ENCODE data around the gene KAZALD1.

The KAZALD1 gene

DNA sequence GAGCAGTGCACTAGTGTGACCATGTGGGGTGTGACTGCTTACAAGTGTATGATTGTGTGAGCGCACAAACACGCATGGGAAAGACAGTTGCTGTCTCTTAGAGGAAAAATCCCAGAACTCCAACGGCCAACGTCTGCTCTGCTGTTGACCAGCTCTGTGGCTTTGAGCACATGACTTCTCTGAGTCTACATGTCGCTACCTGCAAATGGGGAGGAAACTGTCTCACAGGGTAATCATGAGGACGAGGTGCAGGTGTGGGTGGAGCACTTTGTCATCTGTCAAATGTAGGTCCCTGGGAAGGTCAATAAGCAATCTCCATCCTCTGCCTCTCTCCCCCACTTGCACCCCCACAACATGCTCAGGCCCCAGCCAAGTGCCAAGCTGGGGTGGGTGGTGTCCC is 38.1 kb downstream of the KAZALD1 start:
- DNase-seq: no peak

DNA sequence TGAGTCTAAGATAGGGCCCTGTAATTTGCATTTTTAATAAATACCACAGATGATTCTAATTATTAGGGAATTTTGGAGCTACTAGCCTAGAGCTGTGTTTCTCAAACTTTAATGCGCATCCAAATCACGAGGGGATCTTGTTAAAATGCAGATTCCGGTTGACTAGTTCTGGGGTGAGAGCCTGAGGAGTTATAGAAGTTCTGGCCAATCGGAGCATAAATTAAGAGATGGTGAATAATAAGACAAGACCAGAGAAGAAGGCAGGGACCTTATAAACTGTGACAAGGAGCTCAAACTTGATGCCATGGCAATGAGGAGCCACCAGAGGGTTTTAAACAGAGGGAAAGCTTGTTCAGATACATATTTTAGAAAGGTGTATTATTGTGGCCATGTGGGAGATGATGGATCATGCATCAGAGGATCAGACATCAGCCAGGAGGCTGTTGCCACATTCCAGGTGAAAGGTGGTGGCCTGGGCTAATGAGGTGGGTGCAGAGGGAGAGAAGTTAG is 39.6 kb downstream of the KAZALD1 start:
- DNase-seq: no peak

- no peak for DNase-seq
Observed at GRCh38 chr10:101103430-101103829, 41.6 kb downstream of the KAZALD1 start.

DNA sequence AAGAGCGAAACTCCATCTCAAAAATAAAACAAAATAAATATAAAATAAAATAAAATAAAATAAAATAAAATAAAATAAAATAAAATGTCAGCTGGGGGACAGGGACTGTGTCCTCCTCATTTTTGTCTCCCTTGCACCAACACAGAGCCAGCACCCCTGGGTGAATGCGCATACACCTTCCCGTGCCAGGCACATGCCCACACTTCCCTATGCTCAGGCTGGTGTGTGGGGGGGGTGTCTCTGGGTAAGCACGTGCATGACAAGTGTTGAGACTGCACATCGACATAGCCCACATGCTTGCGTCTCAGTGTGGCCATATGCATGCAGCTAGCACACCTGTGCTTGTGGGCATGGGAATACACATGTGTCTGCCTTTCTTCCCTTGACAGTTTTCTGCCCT is 44.6 kb downstream of the KAZALD1 start:
- DNase-seq: no peak

DNA sequence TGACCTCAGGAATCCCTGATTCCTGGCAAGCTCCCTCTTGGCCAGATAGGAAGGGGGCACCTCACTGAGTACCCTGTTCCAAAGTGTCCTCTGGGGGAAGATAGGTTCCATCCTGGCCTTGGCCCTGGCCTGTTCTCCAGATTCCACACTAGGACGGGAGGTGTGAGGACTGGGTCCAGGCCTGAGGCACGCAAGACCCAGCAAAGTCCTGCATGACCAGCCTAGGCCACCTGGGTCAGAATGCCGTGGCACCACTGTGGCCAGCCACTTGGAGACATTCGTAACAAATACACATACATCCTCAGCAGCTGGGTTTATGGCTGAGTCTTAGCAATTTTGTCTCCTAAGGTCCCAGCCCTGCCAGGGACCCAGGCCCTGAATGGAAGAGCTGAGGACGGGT is 46.0 kb downstream of the KAZALD1 start:
- no peak for DNase-seq

- no peak for DNase-seq
Observed at GRCh38 chr10:101110856-101111523, 49.2 kb downstream of the KAZALD1 start.

DNA sequence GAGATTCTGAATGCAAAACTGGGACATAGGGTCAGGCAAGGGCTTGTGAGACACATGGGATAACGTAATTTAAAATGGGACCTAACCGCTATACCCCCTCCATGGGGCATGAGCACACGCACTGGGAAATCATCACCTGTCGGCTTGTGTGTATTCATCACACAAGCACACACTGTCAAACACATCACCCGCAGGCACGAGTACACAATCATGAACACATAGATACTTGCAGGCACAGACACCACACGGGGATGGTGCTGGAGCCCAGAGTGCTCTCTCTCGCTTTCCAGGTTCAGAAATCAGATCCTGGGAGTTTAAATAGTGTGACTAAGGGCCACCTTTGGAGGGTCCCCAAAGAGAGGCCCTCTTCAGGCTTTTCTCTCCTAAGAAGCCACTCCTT is 49.8 kb downstream of the KAZALD1 start:
- DNase-seq: no peak

- no peak for DNase-seq
Observed at GRCh38 chr10:101112799-101113594, 51.2 kb downstream of the KAZALD1 start.

GRCh38 chr10:101113890-101114403 is 52.2 kb downstream of the KAZALD1 start:
- no peak for DNase-seq

DNA sequence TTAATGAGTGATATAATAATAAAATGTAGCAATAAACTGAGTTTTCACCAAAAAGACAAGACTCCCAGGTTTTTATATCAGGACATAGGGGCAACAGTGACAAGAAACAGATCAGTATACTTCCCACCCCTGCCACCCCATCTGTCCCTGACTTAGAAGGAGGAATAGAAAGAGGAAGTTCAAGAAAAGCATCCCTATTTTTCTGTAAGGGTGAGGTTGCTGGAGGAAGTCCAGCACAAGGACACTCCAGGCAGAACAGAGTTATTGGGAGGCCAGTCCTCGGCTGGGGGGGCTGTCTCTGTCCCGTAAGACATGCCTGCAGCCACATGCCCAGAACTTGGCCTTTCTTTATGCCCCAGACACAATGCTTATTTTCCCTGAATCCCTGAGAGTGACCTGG is 52.9 kb downstream of the KAZALD1 start:
- no peak for DNase-seq

All from activated CD4-positive, alpha-beta T cell treated with anti-CD3 and anti-CD28 coated beads, Interleukin-2, amount 50 U/mL, for 48 hours (primary cell).